ENCODE measurements around the gene POGZ. TPM values are rescaled to one million over a fixed set of nuclear protein-coding genes. Genes with fewer than 3 reads are reported as not detected.
A peak's percentile ranks its signal among the peaks of the same experiment; 100 is the strongest.
"Not testable (repeated sequence)": the region's sequence is repeated elsewhere in the genome, so short reads cannot be mapped to it uniquely, and the experiment has no call there.

POGZ gene
- total RNA-seq, 1 donor from 2014 or later = 165 TPM

DNA sequence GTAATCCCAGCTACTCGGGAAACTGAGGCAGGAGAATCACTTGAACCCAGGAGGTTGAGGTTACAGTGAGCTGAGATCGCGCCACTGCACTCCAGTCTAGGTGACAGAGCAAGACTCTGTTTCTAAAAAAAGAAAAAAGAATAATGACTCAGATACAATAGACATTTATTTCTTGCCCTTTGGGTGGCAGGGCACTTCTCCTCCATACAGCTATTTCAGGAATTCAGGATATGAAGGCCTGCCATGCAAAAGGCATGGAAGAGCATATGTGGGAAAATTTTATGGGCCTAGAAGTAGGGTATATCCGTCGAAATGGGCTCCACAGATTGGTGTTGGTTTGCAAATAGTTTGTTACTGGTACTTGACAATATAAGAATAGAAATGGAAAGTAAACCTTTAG is 20.2 kb upstream of the POGZ start:
- ATAC-seq = no peak
- intact Hi-C loops (cut with DNase I) = no loop called here
- DNase-seq (ENCODE audit: low spot score) = no peak

DNA sequence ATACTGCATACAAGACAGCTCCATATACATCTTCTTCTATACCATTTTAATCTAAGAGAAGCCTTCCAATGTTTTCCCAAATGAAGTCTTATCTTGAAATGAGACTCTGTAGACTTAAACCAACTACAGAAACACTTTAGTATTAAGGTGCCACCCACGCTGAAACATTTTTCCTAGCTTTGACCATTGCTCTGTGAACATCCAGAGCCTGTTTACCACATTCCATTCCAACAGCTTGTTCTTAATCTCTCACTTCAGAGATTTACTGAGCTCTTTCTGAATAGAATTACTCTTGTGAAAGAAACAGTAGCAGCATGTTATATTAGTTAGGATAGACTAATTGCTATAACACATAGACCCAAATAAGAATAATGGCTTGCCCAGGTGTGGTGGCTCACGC is 19.6 kb upstream of the POGZ start:
- DNase-seq (ENCODE audit: low spot score) (no peak), ATAC-seq (no peak)
- intact Hi-C loops (cut with DNase I) = no loop called here

GRCh38 chr1:151478140-151478812 is 19.0 kb upstream of the POGZ start:
- DNase-seq (ENCODE audit: low spot score) = no peak

DNA sequence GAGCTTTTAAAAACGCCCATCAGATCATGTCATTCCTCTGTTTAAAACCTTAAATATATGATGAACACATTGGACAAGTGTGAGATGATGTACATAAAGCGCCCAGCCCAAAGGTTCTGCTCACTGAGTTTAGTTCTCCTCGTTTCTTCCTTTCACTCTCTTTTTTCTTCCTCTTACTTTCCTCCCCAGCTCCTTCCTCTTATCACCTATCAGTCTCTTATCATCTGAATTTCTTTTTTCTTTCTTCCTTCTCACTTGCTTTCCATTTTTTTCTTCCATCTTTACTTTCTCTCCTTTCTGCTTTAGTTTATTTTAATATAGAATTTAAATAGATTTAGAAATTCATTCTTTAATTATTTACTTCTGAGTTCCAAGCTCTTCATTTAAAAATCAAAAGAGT is 17.8 kb upstream of the POGZ start:
- ATAC-seq = no peak
- DNase-seq (ENCODE audit: low spot score) = no peak
- intact Hi-C loops (cut with DNase I) = no loop called here

More at GRCh38 chr1:151478140-151478812, 19.0 kb upstream of the POGZ start:
- no peak for ATAC-seq
- intact Hi-C loops (cut with DNase I) = no loop called here

DNA sequence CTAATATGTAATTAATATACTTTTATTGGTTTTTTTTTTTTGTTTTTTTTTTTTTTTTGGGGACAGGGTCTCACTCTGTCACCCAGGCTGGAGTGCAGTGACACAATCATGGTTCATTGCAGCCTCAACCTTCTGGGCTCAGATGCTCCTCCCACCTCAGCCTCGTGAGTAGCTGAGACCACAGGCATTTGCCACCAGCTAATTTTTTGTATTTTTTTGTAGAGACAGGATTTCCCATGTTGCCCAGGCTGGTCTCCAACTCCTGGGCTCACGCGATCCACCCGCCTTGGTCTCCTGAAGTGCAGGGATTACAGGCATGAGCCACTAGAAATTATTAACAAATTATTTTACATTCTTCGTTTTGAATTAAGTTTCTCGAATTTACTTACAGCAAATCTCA is 16.8 kb upstream of the POGZ start:
- no peak for DNase-seq (ENCODE audit: low spot score)

DNA sequence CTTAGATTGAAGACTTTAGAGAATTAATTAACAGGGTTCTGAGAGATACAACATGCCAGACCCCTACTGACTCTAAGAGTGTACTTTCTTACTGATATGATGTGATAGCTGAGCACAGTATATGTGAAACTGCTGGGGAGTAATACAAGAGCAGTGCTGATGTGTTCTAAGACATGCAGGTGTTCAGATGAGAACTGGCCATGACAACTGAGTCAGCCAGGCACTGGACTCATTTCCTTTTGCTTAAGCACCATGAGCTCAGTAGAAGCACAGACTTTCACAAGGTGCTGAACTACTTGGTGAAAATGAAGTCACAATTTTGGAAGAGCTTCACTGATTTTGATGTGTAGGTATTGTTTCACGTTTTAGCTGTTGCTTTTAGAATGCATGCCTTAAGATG is 15.9 kb upstream of the POGZ start:
- intact Hi-C loops (cut with DNase I) = no loop called here
- ATAC-seq (no peak), DNase-seq (ENCODE audit: low spot score) (no peak)

More for the DNA sequence above, 16.8 kb upstream of the POGZ start:
- ATAC-seq = no peak
- intact Hi-C loops (cut with DNase I) = no loop called here

DNA sequence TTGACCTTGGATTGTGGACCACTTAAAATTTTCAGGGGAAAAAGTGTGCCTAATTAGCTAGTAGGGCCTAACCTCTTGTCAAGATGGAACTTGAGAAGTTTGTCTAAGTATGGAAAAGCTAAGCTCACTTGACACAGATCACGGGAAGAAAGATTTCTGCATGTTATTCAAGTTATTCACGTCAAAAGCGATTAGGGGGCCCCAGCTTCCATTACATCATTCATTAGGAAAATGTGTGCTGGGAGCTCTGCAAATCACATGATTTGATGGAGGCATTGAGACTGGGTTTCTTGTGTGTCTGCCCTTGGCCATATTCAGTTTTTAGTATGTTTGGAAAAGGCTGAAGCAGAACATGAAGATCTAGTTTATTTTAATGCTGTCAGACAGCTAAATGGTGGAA is 15.5 kb upstream of the POGZ start:
- ATAC-seq (no peak), DNase-seq (ENCODE audit: low spot score) (no peak)
- intact Hi-C loops (cut with DNase I) = no loop called here

- ATAC-seq (peak; percentile 84), DNase-seq (ENCODE audit: low spot score) (peak; percentile 65)
- intact Hi-C loops (cut with DNase I) = no loop called here
Observed at GRCh38 chr1:151472856-151473731, 13.8 kb upstream of the POGZ start.

DNA sequence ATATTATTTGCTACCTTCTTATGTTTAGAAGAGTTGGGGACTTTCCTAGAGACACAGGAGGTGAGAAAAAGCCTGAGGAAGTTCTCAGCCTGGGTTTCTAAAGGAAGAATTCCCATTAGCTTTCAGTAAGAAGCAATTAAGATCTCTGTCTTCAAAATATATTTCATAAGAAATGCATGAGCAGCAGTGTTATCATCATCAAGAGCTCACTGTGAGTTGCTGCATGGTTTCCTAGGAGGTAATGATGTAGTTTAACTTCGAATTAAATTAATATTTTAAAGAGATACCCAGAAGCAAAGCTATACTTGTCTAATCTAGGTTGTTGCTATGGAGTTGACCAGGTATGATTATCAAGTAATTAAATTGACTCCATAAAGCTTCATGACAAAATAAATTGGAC is 5.7 kb upstream of the POGZ start:
- no peak for DNase-seq (ENCODE audit: low spot score)
- intact Hi-C loops (cut with DNase I) = no loop called here
- no peak for ATAC-seq

- no peak for ATAC-seq
- intact Hi-C loops (cut with DNase I) = no loop called here
Observed at GRCh38 chr1:151461694-151462093, 2.4 kb upstream of the POGZ start.

DNA sequence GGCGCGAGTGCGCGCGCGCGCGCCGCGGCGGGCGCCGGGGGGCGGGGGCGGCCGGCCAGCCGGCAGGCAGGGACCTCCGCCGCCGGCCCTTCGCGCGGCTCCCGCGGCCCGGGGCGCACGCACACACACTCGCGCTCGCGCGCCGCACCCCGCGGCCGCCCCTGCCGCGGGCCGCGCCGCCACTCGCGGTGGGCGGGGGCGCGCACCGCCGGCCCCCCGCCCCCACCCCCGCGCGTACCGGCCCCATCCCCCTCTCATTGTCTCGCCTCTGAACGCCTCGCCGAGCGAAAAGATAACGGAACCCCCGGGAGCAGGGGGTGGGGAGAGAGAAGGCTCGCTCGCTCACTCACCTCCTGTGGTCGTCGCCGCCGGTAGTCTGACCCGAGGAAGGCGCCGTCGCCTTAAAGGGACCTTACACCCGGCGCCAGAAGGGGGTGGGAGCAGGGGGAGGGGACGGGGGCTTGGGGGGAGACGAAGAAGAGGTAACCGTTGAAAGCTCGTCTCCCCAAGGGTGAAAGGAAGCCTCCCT is 428 bp downstream of the POGZ start:
- DNase-seq (ENCODE audit: low spot score) = peak; percentile 82
- intact Hi-C loops (cut with DNase I) = no loop called here
- peak; percentile 73 for ATAC-seq

More at GRCh38 chr1:151461694-151462093, 2.4 kb upstream of the POGZ start:
- DNase-seq (ENCODE audit: low spot score) = no peak

DNA sequence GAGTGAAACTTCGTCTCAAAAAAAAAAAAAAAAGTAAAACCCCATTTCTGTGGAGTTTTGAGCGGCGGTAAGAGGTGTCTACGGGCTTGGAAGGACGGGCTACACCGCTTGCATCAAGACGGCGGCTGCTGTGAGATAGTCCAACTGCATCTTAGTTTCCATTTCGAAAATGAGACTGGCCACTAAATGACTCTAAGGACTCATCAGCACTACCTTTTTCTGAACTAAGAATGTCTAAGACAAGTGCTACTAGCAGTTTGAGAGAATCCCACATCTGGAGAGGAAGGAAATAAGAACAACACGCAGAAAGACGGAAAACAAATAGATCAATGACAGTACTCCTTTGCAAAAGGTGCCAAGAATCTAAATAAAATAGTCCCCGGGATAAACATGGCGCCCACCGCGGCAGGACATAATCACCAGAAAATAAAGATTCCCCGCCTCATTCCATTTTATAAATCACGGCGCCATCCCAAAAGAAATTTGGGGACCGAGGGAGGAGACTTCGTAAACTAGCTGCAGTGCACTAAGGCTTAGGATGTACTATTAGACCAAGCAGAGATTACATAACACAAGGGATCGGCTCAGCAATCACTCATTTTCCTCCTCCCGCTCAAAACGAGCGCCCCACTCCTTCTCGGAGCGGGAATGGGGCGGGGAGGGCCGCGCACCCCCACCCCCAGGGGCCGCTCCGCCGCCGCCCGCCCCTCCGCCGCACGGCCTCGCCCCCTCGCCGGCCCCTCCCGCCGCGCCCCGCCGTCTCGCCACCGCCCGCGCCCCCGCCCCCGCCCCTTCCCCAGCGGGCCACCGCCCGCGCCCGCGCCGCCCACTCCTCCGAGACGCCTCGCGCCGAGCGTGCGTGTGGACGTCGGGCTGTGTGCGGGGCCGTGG is 1.1 kb downstream of the POGZ start:
- DNase-seq (ENCODE audit: low spot score) = peak; percentile 76
- intact Hi-C loops (cut with DNase I) = no loop called here
- ATAC-seq = peak; percentile 81

DNA sequence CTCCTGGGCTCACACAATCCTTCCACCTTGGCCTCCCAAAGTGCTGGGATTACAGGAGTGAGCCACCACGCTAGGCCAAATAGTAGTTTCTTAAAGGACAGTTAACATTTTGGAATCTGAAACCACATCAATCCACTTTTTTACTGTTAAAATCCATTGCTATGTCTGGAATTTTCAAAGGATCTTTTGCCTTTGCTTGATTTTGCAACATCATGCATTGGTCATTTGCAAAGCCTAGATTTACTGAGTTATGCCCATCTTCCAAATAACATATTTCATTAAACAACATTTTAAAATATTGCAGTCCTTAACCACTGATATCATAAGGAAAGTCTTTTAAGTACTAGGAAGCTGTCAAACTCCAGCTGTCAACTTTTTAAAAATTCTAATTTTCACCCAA is 3.3 kb downstream of the POGZ start:
- ATAC-seq (no peak), DNase-seq (ENCODE audit: low spot score) (no peak)
- intact Hi-C loops (cut with DNase I) = no loop called here

GRCh38 chr1:151455231-151455630 is 4.1 kb downstream of the POGZ start:
- intact Hi-C loops (cut with DNase I) = no loop called here
- DNase-seq (ENCODE audit: low spot score) (no peak), ATAC-seq (no peak)

DNA sequence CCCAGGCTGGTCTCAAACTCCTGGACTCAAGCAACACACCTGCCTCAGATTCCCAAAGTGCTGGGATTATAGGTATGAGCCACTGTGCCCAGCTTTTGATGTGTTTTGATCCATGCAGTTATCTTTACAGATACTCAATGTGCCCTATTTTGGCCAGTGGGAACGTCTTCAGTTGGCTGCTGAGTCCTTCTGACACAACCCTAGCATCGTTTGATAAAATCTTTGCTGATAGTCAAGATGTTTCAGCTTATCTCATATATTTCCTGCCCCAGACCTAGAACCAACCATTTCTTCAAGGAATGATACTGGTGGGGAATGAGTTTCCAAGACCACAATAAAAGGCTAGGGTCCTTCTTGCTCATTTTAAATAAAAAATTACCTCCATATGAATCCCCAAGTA is 11.6 kb downstream of the POGZ start:
- ATAC-seq (no peak), DNase-seq (ENCODE audit: low spot score) (no peak)
- intact Hi-C loops (cut with DNase I) = no loop called here

GRCh38 chr1:151444783-151445177 is 14.5 kb downstream of the POGZ start:
- DNase-seq (ENCODE audit: low spot score) = no peak
- ATAC-seq = no peak
- intact Hi-C loops (cut with DNase I) = no loop called here

GRCh38 chr1:151443846-151444782 is 15.2 kb downstream of the POGZ start:
- peak; percentile 86 for ATAC-seq
- no peak for DNase-seq (ENCODE audit: low spot score)
- intact Hi-C loops (cut with DNase I) = no loop called here

GRCh38 chr1:151437396-151437795 is 21.9 kb downstream of the POGZ start:
- DNase-seq (ENCODE audit: low spot score); intact Hi-C loops (cut with DNase I); ATAC-seq: not testable (repeated sequence)
